SK-N-SH treated with all-trans-retinoic acid at 6 μM for 48 hours (cell line): ENCODE measurements around the gene CTRB2.

Source experiments
- ATAC-seq: fragments of 200-7000 bp; cut with Tn5 transposase; 3 replicates; pipeline ENCODE4 v1.9.1; 2020; ENCODE audit warnings: mild to moderate bottlenecking, moderate library complexity
- BACH2 ChIP-seq: fragments of 250-450 bp; sonication (Bioruptor Pico); IDR thresholded peaks from 2 replicates; pipeline ENCODE4 v1.9.0; 2021; ENCODE audit warnings: mild to moderate bottlenecking, borderline replicate concordance
- CREB5 ChIP-seq: fragments of 250-450 bp; sonication (Bioruptor Pico); IDR thresholded peaks from 2 replicates; pipeline ENCODE4 v1.5.1; 2020; ENCODE audit warnings: low read depth, mild to moderate bottlenecking, moderate library complexity
- CSDC2 ChIP-seq: fragments of 250-450 bp; sonication (Bioruptor Pico); IDR thresholded peaks from 2 replicates; pipeline ENCODE4 v1.5.0; 2020; ENCODE audit warnings: mild to moderate bottlenecking, moderate library complexity
- CSRNP3 ChIP-seq: fragments of 250-450 bp; sonication (Bioruptor Pico); IDR thresholded peaks from 2 replicates; pipeline ENCODE4 v1.5.1; 2021; ENCODE audit warnings: mild to moderate bottlenecking, moderate library complexity
- ESRRG ChIP-seq: fragments of 250-450 bp; sonication (Bioruptor Pico); IDR thresholded peaks from 2 replicates; pipeline ENCODE4 v1.6.1; 2021; ENCODE audit warnings: mild to moderate bottlenecking
- GLIS3 ChIP-seq: fragments of 250-450 bp; sonication (Bioruptor Pico); IDR thresholded peaks from 2 replicates; pipeline ENCODE4 v1.5.0; 2020; ENCODE audit warnings: mild to moderate bottlenecking, moderate library complexity
- OSR1 ChIP-seq: fragments of 250-450 bp; sonication (Bioruptor Pico); IDR thresholded peaks from 2 replicates; pipeline ENCODE4 v1.8.0; 2022; ENCODE audit warnings: moderate library complexity, mild to moderate bottlenecking, inconsistent platforms
- PATZ1 ChIP-seq: fragments of 250-450 bp; sonication (Bioruptor Pico); IDR thresholded peaks from 2 replicates; pipeline ENCODE4 v1.8.0; 2020; ENCODE audit warnings: mild to moderate bottlenecking, moderate library complexity, borderline replicate concordance
- PPARA ChIP-seq: fragments of 250-450 bp; sonication (Bioruptor Pico); IDR thresholded peaks from 2 replicates; pipeline ENCODE4 v1.5.0; 2020; ENCODE audit warnings: mild to moderate bottlenecking, borderline replicate concordance
- RARB ChIP-seq: fragments of 250-450 bp; sonication (Bioruptor Pico); IDR thresholded peaks from 2 replicates; pipeline ENCODE4 v1.8.0; 2021; ENCODE audit warnings: mild to moderate bottlenecking, moderate library complexity
- SNAI2 ChIP-seq: fragments of 250-450 bp; sonication (Bioruptor Pico); IDR thresholded peaks from 2 replicates; pipeline ENCODE4 v1.5.0; 2020; ENCODE audit warnings: mild to moderate bottlenecking, moderate library complexity
- TCF4 ChIP-seq: fragments of 250-450 bp; sonication (Bioruptor Pico); IDR thresholded peaks from 2 replicates; pipeline ENCODE4 v1.8.0; 2021; ENCODE audit warnings: mild to moderate bottlenecking, moderate library complexity, borderline replicate concordance
- TOX ChIP-seq: fragments of 250-450 bp; sonication (Bioruptor Pico); IDR thresholded peaks from 2 replicates; pipeline ENCODE4 v1.8.0; 2021; ENCODE audit warnings: mild to moderate bottlenecking, moderate library complexity, borderline replicate concordance
- TSHZ2 ChIP-seq: fragments of 250-450 bp; sonication (Bioruptor Pico); IDR thresholded peaks from 2 replicates; pipeline ENCODE4 v1.5.0; 2020; ENCODE audit warnings: mild to moderate bottlenecking, moderate library complexity
- ZC3H10 ChIP-seq: fragments of 250-450 bp; sonication (Bioruptor Pico); IDR thresholded peaks from 2 replicates; pipeline ENCODE4 v1.5.1; 2021; ENCODE audit warnings: mild to moderate bottlenecking, moderate library complexity
- ZFP3 ChIP-seq: fragments of 250-450 bp; sonication (Bioruptor Pico); IDR thresholded peaks from 2 replicates; pipeline ENCODE4 v1.5.0; 2020; ENCODE audit warnings: mild to moderate bottlenecking, moderate library complexity
- ZFP30 ChIP-seq: fragments of 450-650 bp; formaldehyde crosslinking; IDR thresholded peaks from 2 replicates; pipeline ENCODE4 v1.5.0; 2022; ENCODE audit warnings: mild to moderate bottlenecking, moderate library complexity
- ZNF565 ChIP-seq: fragments of 450-650 bp; formaldehyde crosslinking; conservative IDR thresholded peaks from 2 replicates; pipeline ENCODE4 v1.5.0; 2020; ENCODE audit warnings: low read depth, mild to moderate bottlenecking, moderate library complexity
- ZNF70 ChIP-seq: fragments of 450-650 bp; formaldehyde crosslinking; IDR thresholded peaks from 2 replicates; pipeline ENCODE4 v1.5.0; 2020; ENCODE audit warnings: mild to moderate bottlenecking, moderate library complexity
- ZNF8 ChIP-seq: fragments of 450-650 bp; formaldehyde crosslinking; IDR thresholded peaks from 2 replicates; pipeline ENCODE4 v1.5.0; 2020; ENCODE audit warnings: mild to moderate bottlenecking, moderate library complexity

The CTRB2 gene

GRCh38 chr16:75197522-75198134, 9.3 kb downstream of the CTRB2 start:
- no peak for TF ChIP-seq TOX (CRISPR knock-in tag)
- no peak for TF ChIP-seq ZNF565 (CRISPR knock-in tag)
- no peak for TF ChIP-seq PATZ1 (CRISPR knock-in tag)
- TF ChIP-seq ZFP3 (CRISPR knock-in tag), result no peak
- ATAC-seq, result no peak

- TF ChIP-seq ZC3H10 (CRISPR knock-in tag) (no peak), ESRRG (CRISPR knock-in tag) (no peak), SNAI2 (CRISPR knock-in tag) (no peak), OSR1 (CRISPR knock-in tag) (no peak), CREB5 (CRISPR knock-in tag) (no peak), CSDC2 (CRISPR knock-in tag) (no peak), CSRNP3 (CRISPR knock-in tag) (no peak), TSHZ2 (CRISPR knock-in tag) (no peak), RARB (no peak), GLIS3 (CRISPR knock-in tag) (no peak), ZNF8 (CRISPR knock-in tag) (no peak), ZFP3 (CRISPR knock-in tag) (no peak), PPARA (CRISPR knock-in tag) (no peak), TCF4 (no peak), ZNF70 (CRISPR knock-in tag) (no peak), ZFP30 (CRISPR knock-in tag) (no peak), BACH2 (CRISPR knock-in tag) (no peak)
- ATAC-seq, result no peak
These were observed 10.1 kb downstream of the CTRB2 start for GRCh38 chr16:75196836-75197235.

- ATAC-seq, result no peak
- no peak for TF ChIP-seq CSRNP3 (CRISPR knock-in tag)
- TF ChIP-seq SNAI2 (CRISPR knock-in tag), result no peak
- TF ChIP-seq ZNF70 (CRISPR knock-in tag), result no peak
- TF ChIP-seq OSR1 (CRISPR knock-in tag), result no peak
- TF ChIP-seq TSHZ2 (CRISPR knock-in tag), result no peak
- no peak for TF ChIP-seq PPARA (CRISPR knock-in tag)
These were observed 10.9 kb downstream of the CTRB2 start for GRCh38 chr16:75195811-75196790.
